Measurements from ENCODE around the gene ARID5A.
A peak's percentile ranks its signal among the peaks of the same experiment; 100 is the strongest.

The ARID5A gene

GRCh38 chr2:96537734-96538486 is 1.4 kb downstream of the ARID5A start:
- no peak for TF ChIP-seq CTCF (conservative IDR thresholded peaks at IDR 0.05; ENCODE audit: low read depth)
- no peak for DNase-seq (ENCODE audit: low spot score)
- ChIA-PET POLR2A (ENCODE audit: low non-redundant PET) (no interaction called here), CTCF (interaction anchor here (2.9 kb wide), 1 partner anchor 17 kb away, joined by 21 read pairs; no protein-coding TSS in a partner anchor)
- no peak overlapping the region; the same call in 1 of the 2 replicates for H3K27ac ChIP-seq

GRCh38 chr2:96538487-96539214 is 2.1 kb downstream of the ARID5A start:
- ChIA-PET CTCF (interaction anchor here (2.9 kb wide), 1 partner anchor 16 kb away, joined by 21 read pairs; no protein-coding TSS in a partner anchor), POLR2A (ENCODE audit: low non-redundant PET) (no interaction called here)
- H3K27ac ChIP-seq = no peak overlapping the region
- no peak for DNase-seq (ENCODE audit: low spot score)
- no peak for TF ChIP-seq CTCF (conservative IDR thresholded peaks at IDR 0.05; ENCODE audit: low read depth)

DNA sequence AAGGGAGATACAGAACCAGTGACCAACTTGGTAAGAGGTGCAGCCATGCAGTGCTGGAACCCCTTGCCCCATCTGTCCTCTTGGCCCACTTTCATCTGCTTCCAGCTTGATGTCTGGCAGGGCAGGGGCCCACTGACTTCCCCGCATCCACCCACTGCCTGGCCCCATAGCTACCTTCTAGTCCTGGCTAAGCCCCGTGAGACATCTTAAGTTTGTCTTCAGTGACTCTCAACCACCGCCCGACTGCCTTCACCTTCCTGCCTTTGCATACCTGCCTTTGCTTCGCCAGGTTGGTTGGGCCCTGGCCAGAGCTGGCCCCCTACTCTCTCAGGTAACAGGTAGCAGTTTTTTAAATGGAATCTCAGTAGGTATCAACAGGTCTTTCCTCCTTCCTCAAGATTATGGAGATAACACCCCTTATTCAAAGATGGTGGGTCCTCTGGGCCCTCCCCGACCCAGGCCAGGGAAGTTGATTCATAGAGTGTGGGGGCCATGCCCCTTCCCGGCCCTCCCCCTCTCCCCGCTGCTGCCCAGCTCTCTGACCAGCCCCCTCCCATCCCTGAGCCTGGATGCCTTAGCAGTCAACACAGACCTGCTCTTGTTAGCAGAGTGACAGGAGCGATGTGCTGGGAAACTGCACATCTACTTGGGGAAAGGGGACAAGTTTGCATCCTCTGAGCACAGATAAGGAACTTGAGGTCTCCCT is 2.8 kb downstream of the ARID5A start:
- no peak for TF ChIP-seq CTCF (conservative IDR thresholded peaks at IDR 0.05; ENCODE audit: low read depth)
- POLR2A ChIA-PET (ENCODE audit: low non-redundant PET) = no interaction called here
- DNase-seq (ENCODE audit: low spot score) = no peak
- H3K27ac ChIP-seq = no peak overlapping the region
- CTCF ChIA-PET = interaction anchor here (0.8 to 2.9 kb wide), 3 partner anchors 11 to 31 kb away, joined by 3 to 21 read pairs (median 6); no protein-coding TSS in a partner anchor

DNA sequence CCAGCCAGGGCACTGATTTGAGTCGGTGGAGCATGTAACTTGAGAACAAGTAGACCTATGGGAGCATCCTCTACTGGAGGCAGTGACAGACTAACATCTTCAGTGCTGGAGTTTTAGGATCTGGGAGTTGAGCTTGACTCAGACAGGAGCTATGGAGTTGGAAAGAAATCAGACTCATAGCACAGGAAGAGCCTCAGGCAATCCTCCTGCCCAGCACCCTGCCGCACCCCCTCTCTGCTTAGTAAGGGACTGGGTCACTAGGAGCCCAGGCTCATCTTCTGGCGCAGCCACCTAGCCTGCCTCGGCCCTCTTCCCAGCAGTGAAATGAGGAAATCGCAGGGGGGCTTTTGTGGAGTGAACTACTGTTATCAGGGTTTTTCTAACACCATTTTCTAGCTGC is 3.6 kb downstream of the ARID5A start:
- CTCF ChIA-PET = interaction anchor here (0.8 to 2.9 kb wide), 3 partner anchors 10 to 32 kb away, joined by 3 to 21 read pairs (median 6); no protein-coding TSS in a partner anchor
- DNase-seq (ENCODE audit: low spot score) = peak; percentile 66
- H3K27ac ChIP-seq = peak overlapping the region; percentile 39; the same call in 1 of the 2 replicates
- POLR2A ChIA-PET (ENCODE audit: low non-redundant PET) = interaction anchor here (0.6 kb wide), 1 partner anchor 258 kb away, joined by 3 read pairs; no protein-coding TSS in a partner anchor
- TF ChIP-seq CTCF (conservative IDR thresholded peaks at IDR 0.05; ENCODE audit: low read depth) = no peak

- POLR2A ChIA-PET (ENCODE audit: low non-redundant PET) = no interaction called here
- CTCF ChIA-PET = interaction anchor here (0.7 to 1.4 kb wide), 3 partner anchors 8 to 110 kb away, joined by 3 to 5 read pairs (median 4); no protein-coding TSS in a partner anchor
- TF ChIP-seq CTCF (conservative IDR thresholded peaks at IDR 0.05; ENCODE audit: low read depth) = no peak
- no peak overlapping the region for H3K27ac ChIP-seq
- no peak for DNase-seq (ENCODE audit: low spot score)
Observed at GRCh38 chr2:96541398-96542152, 5.0 kb downstream of the ARID5A start.
